ENCODE measurements around the gene EIF3A.
"Not testable (repeated sequence)": the region's sequence is repeated elsewhere in the genome, so short reads cannot be mapped to it uniquely, and the experiment has no call there.

The EIF3A gene

GRCh38 chr10:119060107-119060506 lies 20.5 kb downstream of the EIF3A start:
- no peak for DNase-seq
- intact Hi-C loops (cut with DNase I) = no loop called here

- intact Hi-C loops (cut with DNase I) = no loop called here
- no peak for DNase-seq
These were observed 21.1 kb downstream of the EIF3A start for GRCh38 chr10:119059557-119059956.

DNA sequence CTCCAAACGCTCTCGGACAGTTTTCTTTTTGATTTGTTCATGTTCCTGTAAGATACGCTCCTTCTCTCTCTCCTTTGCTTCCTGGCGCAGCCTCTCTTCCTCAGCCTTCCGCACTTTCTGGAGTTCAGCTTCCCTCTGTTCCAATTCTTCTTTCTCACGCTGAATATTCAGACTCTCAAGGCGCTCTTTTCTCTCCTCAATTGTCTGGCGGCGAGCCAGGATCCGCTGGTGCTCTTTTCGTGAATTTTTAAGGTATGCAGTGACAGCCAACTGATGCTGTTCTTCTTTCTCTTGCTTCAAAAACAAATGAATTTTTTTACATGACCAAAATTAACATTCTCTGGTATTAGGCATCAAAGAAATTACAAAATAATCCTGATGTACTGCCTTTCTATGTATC lies 22.6 kb downstream of the EIF3A start:
- no peak for DNase-seq
- intact Hi-C loops (cut with DNase I) = no loop called here

GRCh38 chr10:119055472-119055871 lies 25.1 kb downstream of the EIF3A start:
- no peak for DNase-seq
- intact Hi-C loops (cut with DNase I) = no loop called here

- intact Hi-C loops (cut with DNase I) = no loop called here
- DNase-seq = no peak
These were observed 28.8 kb downstream of the EIF3A start for GRCh38 chr10:119051775-119052174.

DNA sequence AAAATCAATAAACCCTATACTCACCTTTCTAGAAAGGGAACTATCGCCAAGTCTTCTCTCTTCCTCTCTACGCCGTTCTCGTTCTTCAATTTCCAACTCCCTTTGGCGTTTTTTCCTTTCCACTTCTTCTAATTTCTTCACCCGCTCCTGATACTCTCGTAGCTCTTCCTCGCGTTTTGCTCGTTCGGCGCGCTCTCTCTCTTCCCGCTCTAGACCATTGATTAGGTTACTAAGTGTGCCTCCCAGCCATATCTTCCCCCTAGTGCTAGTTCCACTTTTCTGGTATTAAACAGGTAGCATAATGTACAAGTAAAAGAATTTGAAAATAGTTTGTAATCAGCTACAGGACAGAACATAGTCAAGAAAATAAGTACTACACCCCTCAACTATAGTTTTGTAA lies 30.8 kb downstream of the EIF3A start:
- intact Hi-C loops (cut with DNase I) = no loop called here
- no peak for DNase-seq

DNA sequence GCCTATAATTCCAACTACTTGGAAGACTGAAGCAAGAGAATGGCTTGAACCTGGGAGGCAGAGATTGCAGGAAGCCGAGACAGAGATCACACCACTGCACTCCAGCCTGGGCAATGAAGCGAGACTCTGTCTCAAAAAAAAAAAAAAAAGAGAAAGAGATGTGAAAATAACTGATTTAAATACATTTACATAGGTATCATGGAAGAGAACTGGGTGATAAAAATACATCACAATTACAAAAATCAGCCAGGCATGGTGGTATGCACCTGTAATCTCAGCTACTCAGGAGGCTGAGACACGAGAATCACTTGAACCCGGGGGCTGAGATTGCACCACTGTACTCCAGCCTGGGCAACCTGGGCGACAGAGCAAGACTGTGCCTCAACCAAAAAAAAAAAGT lies 31.3 kb downstream of the EIF3A start:
- no peak for DNase-seq
- intact Hi-C loops (cut with DNase I) = no loop called here

- intact Hi-C loops (cut with DNase I) = no loop called here
- DNase-seq = no peak
These were observed 35.1 kb downstream of the EIF3A start for GRCh38 chr10:119045561-119045960.

GRCh38 chr10:119042169-119042568 lies 38.4 kb downstream of the EIF3A start:
- no peak for DNase-seq
- intact Hi-C loops (cut with DNase I) = no loop called here

DNA sequence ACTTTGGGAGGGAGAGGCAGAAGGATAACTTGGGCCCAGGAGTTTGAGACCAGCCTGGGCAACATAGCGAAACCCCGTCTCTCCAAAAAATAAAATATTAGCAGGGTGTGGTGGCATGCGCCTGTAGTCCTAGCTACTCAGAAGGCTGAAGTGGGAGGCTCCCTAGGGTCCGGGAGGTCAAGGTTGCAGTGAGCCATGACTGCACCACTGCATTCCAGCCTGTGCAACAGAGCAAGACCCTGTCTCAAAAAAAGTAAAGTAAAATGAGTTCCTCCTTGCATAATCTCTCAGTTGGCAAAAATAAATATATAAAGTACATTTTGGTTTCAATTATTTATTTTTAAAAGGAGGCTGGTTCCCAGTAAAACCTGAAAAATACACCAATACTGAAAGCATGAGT lies 39.3 kb downstream of the EIF3A start:
- DNase-seq = no peak
- intact Hi-C loops (cut with DNase I) = no loop called here

DNA sequence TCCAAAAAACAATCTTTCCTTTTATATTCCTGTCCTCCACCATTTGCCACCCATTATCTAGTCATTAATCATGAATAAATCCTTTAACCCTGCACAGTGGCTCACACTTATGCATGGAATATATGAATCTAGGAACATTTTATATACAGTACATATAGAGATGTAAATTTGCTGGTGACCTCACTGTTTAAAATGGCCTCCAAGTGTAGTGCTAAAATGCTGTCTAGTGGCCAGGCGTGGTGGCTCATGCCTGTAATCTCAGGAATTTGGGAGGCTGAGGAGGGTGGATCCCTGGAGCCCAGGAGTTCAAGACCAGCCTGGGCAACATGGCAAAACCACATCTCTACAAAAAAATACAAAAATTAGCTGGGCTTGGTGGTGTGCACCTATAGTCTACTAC lies 41.5 kb downstream of the EIF3A start:
- intact Hi-C loops (cut with DNase I) = no loop called here
- no peak for DNase-seq

GRCh38 chr10:119031496-119032059 lies 49.0 kb downstream of the EIF3A start:
- intact Hi-C loops (cut with DNase I) = loop anchor here (5.0 kb wide), 1 partner anchor 46 kb away; no protein-coding TSS in a partner anchor
- DNase-seq = no peak

DNA sequence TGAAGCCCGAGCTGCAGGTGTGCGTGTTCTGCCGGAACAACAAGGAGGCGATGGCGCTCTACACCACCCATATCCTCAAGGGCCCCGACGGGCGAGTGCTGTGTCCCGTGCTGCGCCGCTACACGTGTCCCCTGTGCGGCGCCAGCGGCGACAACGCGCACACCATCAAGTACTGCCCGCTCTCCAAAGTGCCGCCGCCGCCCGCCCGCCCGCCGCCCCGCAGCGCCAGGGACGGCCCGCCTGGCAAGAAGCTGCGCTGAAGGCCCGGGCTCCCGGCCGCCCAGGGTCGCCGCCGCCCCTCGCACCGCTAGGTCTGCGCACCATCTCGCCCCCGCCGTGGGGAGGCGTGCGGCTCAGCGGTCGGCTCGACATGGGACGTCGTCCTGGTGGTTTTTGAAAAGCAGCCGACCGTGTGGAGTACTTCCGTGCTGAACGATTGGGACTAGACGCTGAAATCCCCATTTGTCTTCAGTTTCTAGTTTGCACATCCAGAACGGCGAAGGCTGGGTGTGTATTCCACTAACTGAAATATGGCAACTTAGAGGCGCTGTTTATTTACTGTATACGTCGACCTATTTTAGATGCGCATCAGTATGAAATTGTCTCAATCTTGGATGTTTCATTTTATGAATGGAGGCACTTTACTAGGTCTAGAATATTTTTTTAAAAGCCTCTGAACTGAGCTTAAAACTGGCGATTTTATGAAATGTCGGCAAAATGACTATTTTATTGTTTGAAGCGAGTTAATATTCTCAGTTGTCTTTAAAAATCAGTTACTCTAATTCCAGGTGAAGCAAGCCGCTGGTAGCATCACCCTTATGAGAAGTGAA lies 50.0 kb downstream of the EIF3A start:
- intact Hi-C loops (cut with DNase I) = loop anchor here (5.0 kb wide), 1 partner anchor 47 kb away; no protein-coding TSS in a partner anchor
- peak in 8 of 10 donors; percentile 23 to 91 (median 40) for DNase-seq

- DNase-seq = peak in 4 of 10 donors; percentile 23 to 86 (median 53)
- intact Hi-C loops (cut with DNase I) = loop anchor here (5.0 kb wide), 1 partner anchor 47 kb away; no protein-coding TSS in a partner anchor
These were observed 50.8 kb downstream of the EIF3A start, which contains the start of gene NANOS1 for GRCh38 chr10:119029613-119030420. Gene NANOS1 (plus strand): TSS chr10:119029714. CDS start chr10:119029802, 88 bp downstream.

GRCh38 chr10:119028900-119029612 lies 51.6 kb downstream of the EIF3A start:
- peak; percentile 79 to 98 (median 90) for DNase-seq
- intact Hi-C loops (cut with DNase I) = no loop called here

GRCh38 chr10:119028445-119028899 lies 52.1 kb downstream of the EIF3A start:
- intact Hi-C loops (cut with DNase I); DNase-seq: not testable (repeated sequence)

- DNase-seq = no peak
- intact Hi-C loops (cut with DNase I) = no loop called here
These were observed 54.1 kb downstream of the EIF3A start for GRCh38 chr10:119026301-119027110.

DNA sequence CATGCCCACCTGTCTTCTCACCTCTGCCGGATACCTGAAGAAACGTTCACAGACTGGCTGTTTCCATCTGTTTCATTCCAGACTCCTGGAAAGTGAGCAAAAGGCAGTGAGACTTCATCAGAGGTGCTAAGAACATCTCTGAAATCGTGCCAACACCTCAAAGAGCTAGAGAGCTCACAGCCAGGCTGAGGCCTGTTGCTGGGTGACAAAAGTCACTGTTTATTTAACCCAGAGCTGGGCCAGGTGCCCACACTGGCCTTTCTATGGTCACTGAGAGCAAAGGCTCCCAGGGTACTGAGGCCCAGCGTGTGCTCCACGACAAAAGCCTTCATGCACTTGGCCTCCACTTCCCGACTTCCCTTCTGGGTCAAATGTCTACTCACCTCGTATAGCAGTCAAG lies 54.8 kb downstream of the EIF3A start:
- DNase-seq = peak in 1 of 10 donors; percentile 17

DNA sequence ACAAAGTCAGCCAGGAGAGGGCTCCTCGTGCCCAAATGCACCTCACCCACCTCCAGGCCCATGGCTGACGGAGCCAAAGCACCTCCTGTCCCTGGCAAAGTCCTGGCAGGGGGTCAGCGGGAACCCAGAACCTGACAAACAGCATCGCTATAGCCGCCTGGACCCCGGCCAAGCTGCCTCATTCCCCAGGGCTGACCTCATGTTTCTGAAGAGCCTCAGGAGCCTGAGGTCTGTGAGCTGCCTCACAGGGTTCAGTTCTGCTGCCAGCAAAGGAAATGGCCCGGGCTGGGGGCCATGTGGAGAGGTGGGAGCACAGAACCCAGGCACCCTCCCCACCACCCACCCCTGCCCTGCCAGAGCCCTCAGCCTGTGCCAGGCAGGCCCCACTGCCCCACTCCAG lies 55.3 kb downstream of the EIF3A start:
- intact Hi-C loops (cut with DNase I) = no loop called here
- DNase-seq = peak in 3 of 10 donors; percentile 32 to 43 (median 37)

More for the DNA sequence above, 54.8 kb downstream of the EIF3A start:
- intact Hi-C loops (cut with DNase I) = no loop called here
